Brain microvascular endothelial cell (primary cell): ENCODE data around the gene SUPV3L1.

Source experiments
- DNase-seq: peaks from one replicate; pipeline ENCODE4 v3.0.0-alpha.2; 2020
- H3K27ac ChIP-seq: fragments of 250-450 bp; sonication (Bioruptor Pico); 2 replicates; pipeline ENCODE4 v1.5.1; 2020; ENCODE audit warnings: mild to moderate bottlenecking, moderate library complexity
- H3K27me3 ChIP-seq: fragments of 250-450 bp; sonication (Bioruptor Pico); replicated peaks from 2 replicates; pipeline ENCODE4 v1.5.1; 2020; ENCODE audit warnings: mild to moderate bottlenecking
- H3K36me3 ChIP-seq: fragments of 250-450 bp; sonication (Bioruptor Pico); replicated peaks from 2 replicates; pipeline ENCODE4 v1.5.1; 2020; ENCODE audit warnings: mild to moderate bottlenecking
- H3K4me3 ChIP-seq: 2 replicates; pipeline ENCODE4 v1.5.1; 2011; ENCODE audit warnings: low read depth, mild to moderate bottlenecking, control low read depth, low read length, moderate library complexity
- in situ Hi-C: cut with HindIII; loops from 2 replicates; pipeline ENCODE4 v1.10.0; 2017; ENCODE audit warnings: low sequenced_read_pairs, low pct_ligation_motif_present
- TF ChIP-seq, protein P1 (sequence below): IDR thresholded peaks from 2 replicates; pipeline ENCODE4 v1.5.1; 2011; ENCODE audit warnings: low read depth, mild to moderate bottlenecking, moderate library complexity, low read length, control low read depth, inconsistent platforms; ENCODE audit errors: missing control alignments

Gene SUPV3L1

DNA sequence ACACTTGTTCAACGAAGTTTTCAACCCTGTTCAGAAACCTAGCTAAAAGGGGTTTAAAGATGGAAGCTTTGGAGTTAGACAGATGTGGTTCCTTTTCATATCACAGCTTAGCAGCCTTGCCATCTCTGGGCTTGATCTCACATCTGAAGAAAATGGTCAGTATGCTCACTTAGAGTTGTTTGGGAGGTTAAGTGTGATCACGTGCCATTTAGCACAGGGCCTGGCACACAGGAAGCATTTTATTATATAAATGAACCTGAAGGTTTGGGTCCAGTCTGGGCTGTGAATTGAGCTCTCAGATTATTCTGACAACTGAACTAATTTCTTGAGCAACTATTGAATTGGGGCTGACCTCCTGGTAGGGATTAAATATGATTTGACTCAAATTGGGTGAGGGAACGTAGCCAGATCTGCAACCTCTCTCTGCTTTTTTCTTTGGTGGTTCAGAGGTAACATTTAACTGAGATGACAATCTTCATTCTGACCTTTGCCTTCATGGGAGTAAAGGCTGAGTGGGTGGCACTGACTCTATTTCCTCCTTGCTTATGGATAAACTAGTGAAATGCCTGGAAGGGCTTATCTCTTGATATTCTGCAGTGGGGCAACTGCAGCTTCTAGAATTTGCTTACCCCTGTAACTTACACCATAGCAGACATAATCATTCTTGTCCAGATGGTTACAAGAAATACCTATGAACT, 29.9 kb downstream of the SUPV3L1 start:
- no peak for DNase-seq
- TF ChIP-seq, protein P1, sequence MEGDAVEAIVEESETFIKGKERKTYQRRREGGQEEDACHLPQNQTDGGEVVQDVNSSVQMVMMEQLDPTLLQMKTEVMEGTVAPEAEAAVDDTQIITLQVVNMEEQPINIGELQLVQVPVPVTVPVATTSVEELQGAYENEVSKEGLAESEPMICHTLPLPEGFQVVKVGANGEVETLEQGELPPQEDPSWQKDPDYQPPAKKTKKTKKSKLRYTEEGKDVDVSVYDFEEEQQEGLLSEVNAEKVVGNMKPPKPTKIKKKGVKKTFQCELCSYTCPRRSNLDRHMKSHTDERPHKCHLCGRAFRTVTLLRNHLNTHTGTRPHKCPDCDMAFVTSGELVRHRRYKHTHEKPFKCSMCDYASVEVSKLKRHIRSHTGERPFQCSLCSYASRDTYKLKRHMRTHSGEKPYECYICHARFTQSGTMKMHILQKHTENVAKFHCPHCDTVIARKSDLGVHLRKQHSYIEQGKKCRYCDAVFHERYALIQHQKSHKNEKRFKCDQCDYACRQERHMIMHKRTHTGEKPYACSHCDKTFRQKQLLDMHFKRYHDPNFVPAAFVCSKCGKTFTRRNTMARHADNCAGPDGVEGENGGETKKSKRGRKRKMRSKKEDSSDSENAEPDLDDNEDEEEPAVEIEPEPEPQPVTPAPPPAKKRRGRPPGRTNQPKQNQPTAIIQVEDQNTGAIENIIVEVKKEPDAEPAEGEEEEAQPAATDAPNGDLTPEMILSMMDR: no peak
- no peak overlapping the region for H3K27ac ChIP-seq
- H3K4me3 ChIP-seq: no peak overlapping the region
- in situ Hi-C loops: no loop called here
- H3K36me3 ChIP-seq: peaks cover 23% of the 10 kb centered on the region
- H3K27me3 ChIP-seq: no peaks in the 10 kb centered on the region

DNA sequence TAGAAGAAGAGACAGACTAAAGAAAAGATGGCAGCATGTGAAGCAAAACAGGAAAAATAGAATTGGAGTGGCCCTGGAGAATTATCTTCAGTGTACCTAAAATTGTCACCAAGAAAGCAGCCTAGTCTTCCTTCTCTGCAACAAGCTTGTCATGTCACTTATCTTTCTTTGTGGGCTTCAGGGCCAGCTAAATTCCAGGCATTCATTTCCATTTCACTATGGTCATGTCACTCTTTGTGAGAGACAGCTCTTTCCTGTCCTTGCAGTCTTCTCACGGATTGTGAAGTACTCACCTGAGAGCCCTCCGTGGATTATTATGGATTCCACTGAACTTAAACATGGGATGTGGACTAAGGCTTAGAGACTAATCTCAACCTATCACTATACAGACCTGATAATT, 31.1 kb downstream of the SUPV3L1 start:
- Histone ChIP-seq H3K27ac (no peak overlapping the region), H3K27me3 (no peaks in the 10 kb centered on the region), H3K4me3 (no peak overlapping the region), H3K36me3 (peaks cover 16% of the 10 kb centered on the region)
- in situ Hi-C loops: no loop called here
- no peak for DNase-seq
- TF ChIP-seq, protein P1: no peak

DNA sequence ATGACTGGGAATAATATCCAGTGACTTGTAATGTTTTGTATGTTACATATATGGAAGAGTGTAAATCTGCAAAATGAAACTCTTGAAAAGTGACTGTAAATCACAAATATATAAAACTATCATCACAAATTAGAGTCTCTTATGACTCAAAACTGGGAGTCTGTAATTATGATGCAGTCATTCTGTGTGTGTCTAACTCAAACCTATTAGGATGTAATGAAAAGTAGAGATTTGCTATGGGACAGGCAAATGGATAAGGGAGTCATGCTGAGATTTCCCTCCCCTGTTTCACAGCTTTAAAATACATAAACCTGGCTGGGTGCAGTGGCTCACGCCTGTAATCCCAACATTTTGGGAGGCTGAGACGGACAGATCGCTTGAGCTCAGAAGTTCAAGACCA, 31.5 kb downstream of the SUPV3L1 start:
- Histone ChIP-seq H3K27me3 (no peaks in the 10 kb centered on the region), H3K27ac (no peak overlapping the region), H3K4me3 (no peak overlapping the region), H3K36me3 (peaks cover 16% of the 10 kb centered on the region)
- in situ Hi-C loops: no loop called here
- DNase-seq: no peak
- TF ChIP-seq, protein P1: no peak

DNA sequence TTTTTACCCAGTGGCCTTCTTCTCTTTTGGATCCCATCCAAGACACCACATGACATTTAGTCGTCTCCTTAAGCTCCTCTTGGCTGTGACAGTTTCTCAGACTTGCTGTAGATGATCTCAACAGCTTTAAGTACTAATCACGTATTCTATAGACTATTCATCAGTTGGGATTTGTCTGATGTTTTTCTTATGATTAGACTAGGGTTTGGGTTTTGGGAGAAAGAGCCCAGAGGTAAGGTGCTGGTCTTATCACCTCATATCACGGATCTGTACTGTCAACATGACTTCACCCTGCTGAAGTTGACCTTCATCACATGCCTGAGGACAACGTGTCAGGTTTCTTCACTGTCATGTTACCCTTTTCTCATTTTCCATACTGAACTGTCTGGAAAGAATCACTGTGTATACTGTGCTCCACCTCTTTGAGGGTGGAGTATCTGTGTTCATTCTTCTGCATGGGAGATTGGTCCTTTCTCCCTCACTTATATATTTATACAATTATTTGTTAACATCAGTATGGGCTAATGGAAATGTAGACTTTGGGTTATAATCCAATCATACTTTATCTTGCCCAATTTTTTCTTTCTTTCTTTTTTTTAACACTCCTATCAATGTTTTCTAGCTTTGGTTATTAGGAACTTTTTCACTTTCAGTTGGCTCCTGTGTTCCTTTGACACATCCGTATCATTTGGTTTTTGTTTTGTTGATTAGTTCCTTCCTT, 33.7 kb downstream of the SUPV3L1 start:
- H3K27ac ChIP-seq: no peak overlapping the region
- TF ChIP-seq, protein P1: no peak
- no peak for DNase-seq
- no peaks in the 10 kb centered on the region for H3K27me3 ChIP-seq
- H3K36me3 ChIP-seq: peaks cover under 1% of the 10 kb centered on the region
- no peak overlapping the region for H3K4me3 ChIP-seq
- in situ Hi-C loops: no loop called here

DNA sequence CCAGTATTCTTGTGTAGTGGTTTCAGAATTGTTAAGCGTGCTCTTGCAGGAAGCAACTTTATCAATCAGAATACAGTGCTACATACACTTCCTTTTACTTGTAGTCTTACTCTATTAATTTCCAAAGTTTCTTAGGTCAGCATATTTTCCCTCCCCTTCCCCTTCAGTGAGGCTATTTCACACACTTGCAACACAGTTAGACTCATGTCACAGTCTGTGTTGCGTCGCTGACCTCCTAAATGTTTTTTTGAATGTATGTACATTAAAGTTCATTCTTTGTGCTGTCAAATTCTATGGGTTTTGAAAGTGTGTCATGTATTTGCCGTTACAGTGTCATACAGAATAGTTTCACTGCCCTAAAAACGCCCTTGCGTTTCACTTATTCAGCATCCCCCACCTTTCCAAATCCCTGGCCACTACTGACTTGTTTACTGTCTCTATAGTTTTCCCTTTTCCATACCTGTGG, 34.7 kb downstream of the SUPV3L1 start:
- Histone ChIP-seq H3K27me3 (no peaks in the 10 kb centered on the region), H3K4me3 (no peak overlapping the region), H3K27ac (no peak overlapping the region), H3K36me3 (no peaks in the 10 kb centered on the region)
- TF ChIP-seq, protein P1: no peak
- DNase-seq: no peak
- in situ Hi-C loops: no loop called here
